Retina (tissue), 1 donor: ENCODE measurements around the gene NKIRAS1.
"Not testable (repeated sequence)": the region's sequence is repeated elsewhere in the genome, so short reads cannot be mapped to it uniquely, and the experiment has no call there.

Experiments used
- DNase-seq: peaks from one replicate; pipeline ENCODE4 v3.0.0-alpha.2; 2016

Gene NKIRAS1

GRCh38 chr3:23867400-23867799 is 49.4 kb downstream of the NKIRAS1 start:
- DNase-seq = no peak

GRCh38 chr3:23865595-23866396 is 51.0 kb downstream of the NKIRAS1 start:
- DNase-seq = peak; percentile 75

GRCh38 chr3:23864931-23865330 is 51.9 kb downstream of the NKIRAS1 start:
- no peak for DNase-seq

- no peak for DNase-seq
These were observed 53.7 kb downstream of the NKIRAS1 start for GRCh38 chr3:23863060-23863459.

GRCh38 chr3:23861689-23862088 is 55.1 kb downstream of the NKIRAS1 start:
- DNase-seq = no peak

GRCh38 chr3:23859839-23860382 is 56.9 kb downstream of the NKIRAS1 start:
- no peak for DNase-seq

GRCh38 chr3:23859012-23859743 is 57.6 kb downstream of the NKIRAS1 start:
- peak; percentile 45 for DNase-seq

GRCh38 chr3:23856286-23856685 is 60.5 kb downstream of the NKIRAS1 start:
- no peak for DNase-seq

GRCh38 chr3:23849462-23849861 is 67.3 kb downstream of the NKIRAS1 start:
- not testable (repeated sequence) for DNase-seq

GRCh38 chr3:23845326-23846216 is 71.2 kb downstream of the NKIRAS1 start:
- DNase-seq = no peak

GRCh38 chr3:23843869-23844268 is 72.9 kb downstream of the NKIRAS1 start:
- DNase-seq = no peak
